Astrocyte (in vitro differentiated cells and primary cell): Measurements from ENCODE around the gene PARD3B. TPM values are rescaled to one million over a fixed set of nuclear protein-coding genes. Genes with fewer than 3 reads are reported as not detected.
"Not testable (repeated sequence)": the region's sequence is repeated elsewhere in the genome, so short reads cannot be mapped to it uniquely, and the experiment has no call there.

Experiments used
- DNase-seq: peaks from one replicate; pipeline ENCODE4 v3.0.0-alpha.2; 2010; ENCODE audit warnings: low read depth
- FAIRE-seq: peaks from 2 replicates; lab custom pipeline; 2011; peaks lifted over from hg19 to GRCh38; lab: Jason Lieb, UNC
- H2AFZ ChIP-seq: 2 replicates; pipeline ENCODE4 v1.6.0; 2012; ENCODE audit warnings: low read depth, low read length, inconsistent platforms
- H3K27ac ChIP-seq: 2 replicates; pipeline ENCODE4 v1.5.1; 2011; ENCODE audit warnings: low read depth, low read length, inconsistent platforms
- H3K27me3 ChIP-seq: 2 replicates; pipeline ENCODE4 v1.6.0; 2011; ENCODE audit warnings: low read length, inconsistent platforms; ENCODE audit not compliant: insufficient read depth
- H3K36me3 ChIP-seq: 2 replicates; pipeline ENCODE4 v1.5.1; 2011; ENCODE audit warnings: low read length, inconsistent platforms; ENCODE audit not compliant: insufficient read depth
- H3K4me1 ChIP-seq: 2 replicates; pipeline ENCODE4 v1.5.1; 2011; ENCODE audit warnings: low read length, inconsistent platforms; ENCODE audit not compliant: insufficient read depth
- H3K4me2 ChIP-seq: 2 replicates; pipeline ENCODE4 v1.6.0; 2012; ENCODE audit warnings: low read length, inconsistent platforms
- H3K4me3 ChIP-seq: 2 replicates; pipeline ENCODE4 v1.5.1; 2011; ENCODE audit warnings: low read depth, mild to moderate bottlenecking, low read length, inconsistent platforms; ENCODE audit not compliant: insufficient read depth
- H3K79me2 ChIP-seq: 2 replicates; pipeline ENCODE4 v1.6.0; 2012; ENCODE audit warnings: mild to moderate bottlenecking, low read length, inconsistent platforms; ENCODE audit not compliant: insufficient read depth
- H3K9ac ChIP-seq: 2 replicates; pipeline ENCODE4 v1.6.0; 2012; ENCODE audit warnings: mild to moderate bottlenecking, low read length, inconsistent platforms
- H3K9me3 ChIP-seq: 2 replicates; pipeline ENCODE4 v1.5.1; 2012; ENCODE audit warnings: low read depth, mild to moderate bottlenecking, low read length, inconsistent platforms; ENCODE audit not compliant: insufficient read depth
- H4K20me1 ChIP-seq: 2 replicates; pipeline ENCODE4 v1.6.0; 2012; ENCODE audit warnings: low read length, inconsistent platforms; ENCODE audit not compliant: insufficient read depth
- H3K27ac Mint-ChIP-seq: one replicate; pipeline ENCODE4 v1.8.0; 2021; ENCODE audit warnings: mild to moderate bottlenecking, mixed read lengths; ENCODE audit not compliant: unreplicated experiment
- H3K27me3 Mint-ChIP-seq: one replicate; pipeline ENCODE4 v1.8.0; 2021; ENCODE audit warnings: low read depth, mixed read lengths; ENCODE audit not compliant: unreplicated experiment
- H3K36me3 Mint-ChIP-seq: one replicate; pipeline ENCODE4 v1.8.0; 2021; ENCODE audit warnings: low read depth, mixed read lengths; ENCODE audit not compliant: unreplicated experiment
- H3K4me1 Mint-ChIP-seq: one replicate; pipeline ENCODE4 v1.8.0; 2021; ENCODE audit warnings: low read depth, mixed read lengths; ENCODE audit not compliant: unreplicated experiment
- H3K4me3 Mint-ChIP-seq: one replicate; pipeline ENCODE4 v1.8.0; 2021; ENCODE audit warnings: mild to moderate bottlenecking, moderate library complexity, mixed read lengths; ENCODE audit not compliant: unreplicated experiment
- H3K9me3 Mint-ChIP-seq: one replicate; pipeline ENCODE4 v1.8.0; 2021; ENCODE audit warnings: mild to moderate bottlenecking, mixed read lengths; ENCODE audit not compliant: unreplicated experiment
- EZH2 ChIP-seq: IDR thresholded peaks from 2 replicates; pipeline ENCODE4 v1.6.1; 2012; ENCODE audit warnings: mild to moderate bottlenecking, low read length, inconsistent platforms; ENCODE audit not compliant: insufficient read depth
- total RNA-seq: library from RNA; stranded (reverse); gene quantifications from 2 replicates; pipeline ENCODE4 v1.2.1, GENCODE V29; 2021
- TF ChIP-seq, protein P1 (sequence below): IDR thresholded peaks from 2 replicates; pipeline ENCODE4 v1.5.1; 2011; ENCODE audit warnings: low read depth, mild to moderate bottlenecking, inconsistent platforms, low read length, moderate library complexity; ENCODE audit not compliant: insufficient read depth

PARD3B gene
- total RNA-seq, 1 donor from 2014 or later: 6.5 TPM

DNA sequence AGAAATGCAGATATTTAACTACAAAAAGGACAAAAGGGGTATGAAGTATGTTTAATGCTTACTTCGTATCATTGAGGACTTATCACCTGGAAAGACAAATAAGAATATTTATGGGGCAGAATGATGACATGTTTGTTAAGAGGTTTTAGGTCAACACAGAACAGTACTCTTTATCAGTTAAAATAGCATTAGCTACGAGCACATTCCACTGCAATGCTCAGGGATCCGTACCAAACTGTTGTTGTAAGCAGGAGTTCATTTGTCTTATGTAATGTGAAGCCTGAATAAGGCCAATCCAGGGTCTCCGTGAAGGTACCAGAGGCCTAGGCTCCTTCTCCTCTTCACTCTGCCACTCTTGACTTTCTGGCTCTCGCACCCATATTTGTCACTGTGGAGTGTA lies 671.3 kb downstream of the PARD3B start:
- no peak overlapping the region for H2AFZ ChIP-seq
- Mint-ChIP-seq H3K4me1 (no peaks in the 10 kb centered on the region), H3K27ac (no peak overlapping the region), H3K27me3 (peaks cover 2% of the 10 kb centered on the region), H3K9me3 (peaks cover 2% of the 10 kb centered on the region), H3K36me3 (no peaks in the 10 kb centered on the region), H3K4me3 (no peak overlapping the region)
- FAIRE-seq (no peak), DNase-seq (peak; percentile 30)
- no peak overlapping the region for H3K27ac ChIP-seq
- no peak overlapping the region for H3K4me3 ChIP-seq
- no peaks in the 10 kb centered on the region for H3K4me1 ChIP-seq
- no peaks in the 10 kb centered on the region for H3K9me3 ChIP-seq
- no peak for TF ChIP-seq EZH2
- TF ChIP-seq, protein P1, sequence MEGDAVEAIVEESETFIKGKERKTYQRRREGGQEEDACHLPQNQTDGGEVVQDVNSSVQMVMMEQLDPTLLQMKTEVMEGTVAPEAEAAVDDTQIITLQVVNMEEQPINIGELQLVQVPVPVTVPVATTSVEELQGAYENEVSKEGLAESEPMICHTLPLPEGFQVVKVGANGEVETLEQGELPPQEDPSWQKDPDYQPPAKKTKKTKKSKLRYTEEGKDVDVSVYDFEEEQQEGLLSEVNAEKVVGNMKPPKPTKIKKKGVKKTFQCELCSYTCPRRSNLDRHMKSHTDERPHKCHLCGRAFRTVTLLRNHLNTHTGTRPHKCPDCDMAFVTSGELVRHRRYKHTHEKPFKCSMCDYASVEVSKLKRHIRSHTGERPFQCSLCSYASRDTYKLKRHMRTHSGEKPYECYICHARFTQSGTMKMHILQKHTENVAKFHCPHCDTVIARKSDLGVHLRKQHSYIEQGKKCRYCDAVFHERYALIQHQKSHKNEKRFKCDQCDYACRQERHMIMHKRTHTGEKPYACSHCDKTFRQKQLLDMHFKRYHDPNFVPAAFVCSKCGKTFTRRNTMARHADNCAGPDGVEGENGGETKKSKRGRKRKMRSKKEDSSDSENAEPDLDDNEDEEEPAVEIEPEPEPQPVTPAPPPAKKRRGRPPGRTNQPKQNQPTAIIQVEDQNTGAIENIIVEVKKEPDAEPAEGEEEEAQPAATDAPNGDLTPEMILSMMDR: no peak
- H3K4me2 ChIP-seq: no peak overlapping the region
- no peaks in the 10 kb centered on the region for H3K79me2 ChIP-seq
- H4K20me1 ChIP-seq: no peaks in the 10 kb centered on the region
- H3K27me3 ChIP-seq: no peaks in the 10 kb centered on the region
- no peak overlapping the region for H3K9ac ChIP-seq
- no peaks in the 10 kb centered on the region for H3K36me3 ChIP-seq

DNA sequence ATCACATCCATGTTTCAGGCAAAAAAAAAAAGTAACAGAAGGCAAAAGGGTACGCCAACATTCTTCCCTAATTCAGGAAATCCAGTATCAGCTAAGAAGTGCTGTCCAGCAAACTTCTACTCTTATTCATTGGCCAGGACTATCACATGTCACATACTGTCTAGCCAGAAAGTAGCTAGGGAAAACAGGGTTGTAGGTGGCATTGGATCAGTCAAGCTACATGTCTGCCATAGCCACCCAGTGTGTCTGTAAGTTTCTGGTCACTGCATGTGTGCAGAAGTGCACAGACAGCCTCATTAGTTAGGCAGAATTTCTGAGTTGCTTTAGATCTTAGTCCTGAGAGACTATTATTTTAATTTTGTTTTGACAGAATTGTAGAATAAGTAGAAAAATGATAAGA lies 671.7 kb downstream of the PARD3B start:
- no peak for TF ChIP-seq EZH2
- TF ChIP-seq, protein P1: no peak
- Histone ChIP-seq H3K79me2 (no peaks in the 10 kb centered on the region), H4K20me1 (no peaks in the 10 kb centered on the region), H3K36me3 (no peaks in the 10 kb centered on the region), H3K27ac (no peak overlapping the region), H3K9ac (no peak overlapping the region), H3K4me1 (no peaks in the 10 kb centered on the region), H2AFZ (no peak overlapping the region), H3K27me3 (no peaks in the 10 kb centered on the region), H3K4me2 (no peak overlapping the region), H3K9me3 (no peaks in the 10 kb centered on the region), H3K4me3 (no peak overlapping the region)
- DNase-seq (no peak), FAIRE-seq (no peak)
- no peak overlapping the region for H3K4me3 Mint-ChIP-seq
- H3K27me3 Mint-ChIP-seq: peaks cover 2% of the 10 kb centered on the region
- no peak overlapping the region for H3K27ac Mint-ChIP-seq
- no peaks in the 10 kb centered on the region for H3K4me1 Mint-ChIP-seq
- peaks cover 2% of the 10 kb centered on the region for H3K9me3 Mint-ChIP-seq
- H3K36me3 Mint-ChIP-seq: no peaks in the 10 kb centered on the region

DNA sequence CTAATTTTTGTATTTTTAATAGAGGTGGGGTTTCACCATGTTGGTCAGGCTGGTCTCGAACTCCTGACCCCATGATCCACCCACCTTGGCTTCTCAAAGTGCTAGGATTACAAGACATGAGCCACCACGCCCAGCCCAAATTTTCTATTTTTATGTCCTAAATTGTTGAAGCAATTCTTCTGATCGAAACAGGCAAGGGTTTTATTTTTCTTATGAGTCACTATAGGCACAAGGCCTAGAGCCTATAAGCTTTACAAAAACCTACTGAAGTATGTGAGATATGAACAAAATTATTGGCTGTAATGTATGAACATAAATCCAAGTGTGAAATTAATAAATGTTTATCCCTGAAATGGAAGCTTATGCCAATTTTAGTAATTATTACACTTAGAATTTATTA lies 672.8 kb downstream of the PARD3B start:
- Mint-ChIP-seq H3K9me3 (peaks cover 2% of the 10 kb centered on the region), H3K4me3 (no peak overlapping the region), H3K27me3 (peaks cover 2% of the 10 kb centered on the region), H3K4me1 (no peaks in the 10 kb centered on the region), H3K27ac (no peak overlapping the region), H3K36me3 (no peaks in the 10 kb centered on the region)
- TF ChIP-seq, protein P1: no peak
- no peak for TF ChIP-seq EZH2
- Histone ChIP-seq H3K27me3 (no peaks in the 10 kb centered on the region), H3K9me3 (no peaks in the 10 kb centered on the region), H4K20me1 (no peaks in the 10 kb centered on the region), H3K4me2 (no peak overlapping the region), H3K27ac (no peak overlapping the region), H3K4me1 (no peaks in the 10 kb centered on the region), H3K36me3 (no peaks in the 10 kb centered on the region), H2AFZ (no peak overlapping the region), H3K9ac (no peak overlapping the region), H3K79me2 (no peaks in the 10 kb centered on the region), H3K4me3 (no peak overlapping the region)
- FAIRE-seq (no peak), DNase-seq (peak; percentile 19)

DNA sequence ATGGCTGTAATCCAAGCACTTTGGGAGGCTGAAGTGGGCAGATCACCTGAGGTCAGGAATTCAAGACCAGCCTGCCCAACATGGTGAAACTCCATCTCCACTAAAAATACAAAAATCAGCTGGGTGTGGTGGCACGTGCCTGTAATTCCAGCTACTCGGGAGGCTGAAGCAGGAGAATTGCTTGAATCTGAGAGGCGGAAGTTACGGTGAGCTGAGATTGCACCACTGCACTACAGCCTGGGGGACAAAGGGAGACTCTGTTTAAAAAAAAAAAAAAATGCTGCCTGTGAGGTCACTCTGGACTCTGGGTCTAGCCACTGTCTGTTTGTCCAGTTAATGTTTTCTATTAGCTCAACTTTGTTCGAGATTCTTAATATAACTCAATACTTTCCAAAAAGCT lies 673.5 kb downstream of the PARD3B start:
- not testable (repeated sequence) for H3K27ac Mint-ChIP-seq, H3K4me3 ChIP-seq, H3K9ac ChIP-seq, DNase-seq, H3K4me1 Mint-ChIP-seq, H3K36me3 ChIP-seq, H3K4me1 ChIP-seq, H2AFZ ChIP-seq, H3K36me3 Mint-ChIP-seq, H3K4me2 ChIP-seq, H3K27me3 Mint-ChIP-seq, FAIRE-seq, H3K9me3 ChIP-seq, H3K4me3 Mint-ChIP-seq, H3K27ac ChIP-seq, H3K79me2 ChIP-seq, H3K27me3 ChIP-seq, H3K9me3 Mint-ChIP-seq, H4K20me1 ChIP-seq
